HG03045 (cell line): Measurements from ENCODE around the gene ATRN.
A peak's percentile ranks its signal among the peaks of the same experiment; 100 is the strongest.
"Not testable (repeated sequence)": the region's sequence is repeated elsewhere in the genome, so short reads cannot be mapped to it uniquely, and the experiment has no call there.

Source experiments
- ATAC-seq: cut with Tn5 transposase; IDR thresholded peaks from one replicate; pipeline ENCODE4 v1.9.1; 2021; ENCODE audit warnings: mild to moderate bottlenecking, moderate library complexity; ENCODE audit not compliant: unreplicated experiment

ATRN gene

DNA sequence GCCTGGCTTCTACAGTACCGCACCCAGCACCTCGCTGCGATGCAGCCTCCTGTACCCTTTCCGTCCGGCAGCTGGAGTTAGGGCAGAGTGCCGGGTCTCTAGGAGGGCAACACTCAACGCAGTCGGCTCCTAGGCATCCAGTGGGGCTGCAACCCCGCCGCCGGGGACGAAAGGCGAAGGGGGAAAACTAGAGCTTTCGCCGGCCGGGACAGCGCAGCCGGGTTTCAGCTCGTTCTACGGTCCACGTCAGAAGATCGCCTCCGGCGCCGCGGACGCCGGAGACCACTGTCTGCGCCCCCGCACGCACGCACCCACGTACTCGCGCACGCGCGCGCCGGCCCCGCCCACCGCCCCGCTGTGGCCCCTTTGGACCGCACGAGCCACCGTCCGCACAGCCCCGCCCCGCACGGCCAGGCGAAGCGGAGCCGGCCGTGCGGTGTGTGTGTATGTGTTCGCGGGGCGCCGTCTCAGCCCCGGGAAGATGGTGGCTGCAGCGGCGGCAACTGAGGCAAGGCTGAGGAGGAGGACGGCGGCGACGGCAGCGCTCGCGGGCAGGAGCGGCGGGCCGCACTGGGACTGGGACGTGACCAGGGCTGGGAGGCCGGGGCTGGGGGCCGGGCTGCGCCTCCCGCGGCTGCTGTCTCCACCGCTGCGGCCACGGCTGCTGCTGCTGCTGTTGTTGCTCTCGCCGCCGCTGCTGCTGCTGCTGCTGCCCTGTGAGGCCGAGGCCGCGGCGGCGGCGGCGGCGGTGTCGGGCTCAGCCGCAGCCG lies at the start of gene ATRN:
Gene ATRN (plus strand): TSS at position 392 of the 770 bp plus-strand sequence. CDS start 90 bp downstream, at position 482.
- peak; percentile 89 for ATAC-seq

DNA sequence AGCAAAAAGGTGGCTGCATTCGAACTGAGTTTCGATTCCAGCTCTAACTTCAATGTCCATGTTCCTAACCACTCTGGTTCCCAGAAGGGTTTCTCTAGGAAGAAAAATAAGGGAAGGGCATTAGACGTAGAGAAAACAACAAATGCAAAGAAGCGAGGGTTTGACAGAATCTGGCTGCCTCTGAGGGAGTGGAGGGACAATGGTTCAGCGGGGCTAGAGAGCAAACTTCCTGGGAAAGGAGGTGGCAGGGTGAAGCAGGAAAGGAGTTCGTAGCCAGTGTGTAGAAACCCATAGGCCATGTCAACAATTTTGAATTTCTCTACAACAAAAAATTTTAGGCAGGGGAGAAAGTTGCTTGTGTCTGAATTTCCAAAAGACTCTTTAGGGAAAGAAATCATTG lies 48.8 kb upstream of the ATRN start:
- ATAC-seq, result no peak

DNA sequence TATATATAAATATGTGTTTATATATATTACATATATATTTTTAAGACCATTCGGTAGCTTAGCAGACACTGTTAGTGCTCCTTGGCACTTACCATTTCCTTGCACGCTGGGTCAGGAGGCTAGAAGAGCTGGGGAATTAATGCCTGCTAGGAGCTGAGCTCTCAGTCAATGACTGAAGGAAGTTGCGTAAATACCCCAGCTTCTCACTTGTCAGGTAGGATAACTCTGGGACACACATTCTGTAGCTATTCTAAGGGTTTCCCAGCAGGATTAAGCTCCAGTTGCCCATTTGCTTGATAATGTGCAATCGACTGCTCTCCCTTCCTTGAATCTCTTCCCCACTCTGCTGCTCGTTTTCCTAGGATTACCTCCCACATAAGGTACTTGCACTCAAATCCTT lies 47.7 kb upstream of the ATRN start:
- no peak for ATAC-seq

DNA sequence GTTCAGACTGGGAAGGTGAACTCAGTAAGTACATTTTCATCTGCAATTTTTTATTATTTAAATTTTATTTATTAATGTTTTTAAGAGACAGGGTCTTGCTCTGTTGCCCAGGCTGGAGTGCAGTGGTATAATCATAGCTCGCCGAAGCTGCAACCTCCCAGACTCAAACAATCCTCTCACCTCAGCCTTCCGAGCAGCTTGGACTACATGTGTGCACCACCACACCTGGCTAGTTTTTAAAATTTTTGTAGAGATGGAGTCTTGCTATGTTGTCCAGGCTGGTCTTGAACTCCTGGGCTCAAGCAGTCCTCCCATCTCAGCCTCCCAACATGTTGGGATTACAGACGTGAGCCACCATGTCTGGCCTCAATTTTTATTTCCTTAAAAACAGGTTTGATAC lies 44.1 kb upstream of the ATRN start:
- ATAC-seq, result not testable (repeated sequence)

DNA sequence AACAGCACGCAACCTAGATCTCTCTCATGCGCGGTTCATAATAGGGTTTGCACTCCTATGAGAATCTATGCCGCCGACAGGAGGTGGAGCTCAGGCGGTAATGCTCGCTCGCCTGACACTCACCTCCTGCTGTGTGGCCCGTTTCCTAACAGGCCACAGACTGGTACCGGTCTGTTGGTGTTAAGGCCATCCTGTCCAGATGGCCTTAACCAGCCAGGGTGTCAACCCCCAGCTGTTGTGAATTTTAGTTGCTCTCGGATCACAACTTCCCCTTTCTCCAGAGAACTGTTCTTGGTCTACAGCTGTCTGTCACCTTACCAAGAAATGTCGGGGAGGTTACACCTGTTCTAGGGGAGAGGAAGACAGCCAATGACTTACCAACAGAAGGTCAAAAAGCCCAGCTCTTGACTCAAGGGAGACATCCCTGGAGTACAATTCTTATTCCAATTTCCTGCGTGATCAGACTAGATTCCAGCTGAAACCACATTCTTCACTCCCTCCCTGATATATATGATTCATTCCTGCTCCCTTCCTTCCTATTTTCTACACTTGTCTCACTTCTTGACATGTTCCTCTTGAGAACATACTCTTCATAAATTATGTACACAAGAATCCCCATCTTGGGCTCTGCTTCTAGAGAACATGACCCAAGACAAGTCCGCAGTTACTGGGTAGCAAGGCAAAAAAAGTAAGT lies 40.3 kb upstream of the ATRN start:
- no peak for ATAC-seq

DNA sequence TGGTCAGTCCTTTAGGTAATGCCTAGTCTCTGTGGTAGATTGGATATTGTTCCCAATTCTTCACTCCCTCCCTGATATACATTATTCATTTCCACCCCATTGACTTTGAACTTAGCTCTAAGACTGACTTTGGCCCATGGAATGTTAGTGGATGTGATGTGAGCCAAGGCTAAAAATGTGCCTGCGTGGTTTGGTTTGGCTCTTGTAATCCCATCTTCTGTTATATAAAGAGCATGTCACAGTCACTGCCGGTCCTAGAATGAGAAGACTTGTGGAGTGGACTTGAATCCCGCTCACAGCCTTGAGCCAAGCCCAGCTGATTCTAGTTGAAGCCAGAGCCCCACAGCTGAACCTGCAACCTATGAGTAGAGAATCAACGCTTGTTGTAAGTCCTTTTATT lies 39.7 kb upstream of the ATRN start:
- ATAC-seq, result no peak

DNA sequence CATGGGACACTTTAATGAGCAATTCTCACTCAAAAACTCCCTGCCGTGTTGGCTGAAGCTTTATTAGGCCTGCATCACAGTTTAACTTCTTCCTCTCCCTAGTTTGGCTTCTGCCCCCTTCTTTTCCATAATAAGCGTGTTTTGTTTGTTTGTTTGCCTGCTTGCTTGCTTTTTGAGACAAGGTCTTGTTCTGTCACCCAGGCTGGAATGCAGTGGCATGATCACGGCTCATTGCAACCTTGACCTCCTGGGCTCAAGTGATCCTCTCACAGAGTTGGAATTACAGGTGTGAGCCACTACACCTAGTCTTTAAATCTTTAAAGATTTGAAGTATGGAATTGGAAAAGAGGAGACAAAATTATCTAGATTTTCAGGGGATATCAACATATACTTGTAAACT lies 38.0 kb upstream of the ATRN start:
- no peak for ATAC-seq

DNA sequence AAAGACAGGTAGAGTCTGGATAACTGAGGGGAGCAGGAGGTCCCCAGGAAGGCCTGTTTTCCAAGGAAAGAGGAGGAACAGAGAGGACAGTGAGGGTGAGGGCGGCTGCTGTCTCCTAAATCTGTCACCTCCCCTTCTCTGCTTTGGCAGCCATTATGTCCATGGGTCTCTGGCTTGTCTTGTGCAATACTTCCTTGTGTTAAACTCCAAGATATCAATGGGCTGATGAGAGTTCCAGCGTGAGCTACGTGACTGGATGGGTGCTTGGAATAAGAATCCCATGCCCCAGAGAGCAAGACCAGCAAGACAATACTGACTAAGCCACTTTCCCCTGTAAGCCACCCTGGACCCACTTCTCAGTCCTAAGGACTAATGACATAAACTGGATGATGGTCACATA lies 37.1 kb upstream of the ATRN start:
- no peak for ATAC-seq

DNA sequence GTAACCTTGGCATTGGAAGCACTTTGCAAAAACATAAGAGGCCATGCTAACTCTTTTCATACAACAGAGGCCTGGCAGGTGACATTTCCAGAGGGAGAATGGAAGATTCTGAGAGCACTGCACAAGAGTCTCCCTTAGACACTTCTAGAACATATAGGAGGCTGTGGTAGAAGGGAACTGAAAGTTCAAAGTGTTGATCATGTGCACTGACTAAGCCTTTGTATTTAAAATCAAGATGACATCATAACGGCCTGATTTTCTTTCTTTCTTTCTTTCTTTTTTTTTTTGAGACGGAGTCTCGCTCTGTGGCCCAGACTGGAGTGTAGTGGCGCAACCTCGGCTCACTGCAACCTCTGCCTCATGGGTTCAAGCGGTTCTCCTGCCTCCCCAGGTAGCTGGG lies 36.6 kb upstream of the ATRN start:
- ATAC-seq, result no peak

DNA sequence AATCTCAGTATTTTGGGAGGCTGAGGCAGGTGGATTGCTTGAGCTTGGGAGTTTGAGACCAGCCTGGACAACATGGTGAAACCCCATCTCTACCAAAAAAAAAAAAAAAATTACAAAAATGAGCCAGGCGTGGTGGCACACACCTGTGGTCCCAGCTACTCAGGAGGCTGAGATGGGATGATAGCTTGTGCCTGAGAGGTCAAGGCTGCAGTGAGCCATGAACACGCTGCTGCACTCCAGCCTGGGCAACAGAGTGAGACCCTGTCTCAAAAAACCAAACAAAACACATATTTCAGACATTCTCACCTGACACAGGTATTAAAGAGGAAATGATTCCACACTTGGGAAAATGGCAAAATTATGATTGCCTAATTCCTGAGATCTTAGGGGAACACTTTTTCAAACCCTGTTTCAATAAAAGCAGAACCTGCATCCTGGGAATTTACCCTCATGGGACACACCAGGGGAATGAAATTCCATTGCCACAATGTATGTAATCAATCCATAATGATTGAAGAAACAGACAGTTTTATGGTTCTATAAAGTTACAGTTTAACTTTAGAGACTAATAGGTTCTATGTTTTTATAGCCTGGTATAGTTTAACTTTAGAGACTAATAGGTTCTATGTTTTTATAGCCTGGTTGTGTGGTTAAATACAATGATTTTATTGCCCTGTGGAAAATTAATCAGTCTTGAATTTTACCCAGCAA lies 33.8 kb upstream of the ATRN start:
- ATAC-seq, result no peak

DNA sequence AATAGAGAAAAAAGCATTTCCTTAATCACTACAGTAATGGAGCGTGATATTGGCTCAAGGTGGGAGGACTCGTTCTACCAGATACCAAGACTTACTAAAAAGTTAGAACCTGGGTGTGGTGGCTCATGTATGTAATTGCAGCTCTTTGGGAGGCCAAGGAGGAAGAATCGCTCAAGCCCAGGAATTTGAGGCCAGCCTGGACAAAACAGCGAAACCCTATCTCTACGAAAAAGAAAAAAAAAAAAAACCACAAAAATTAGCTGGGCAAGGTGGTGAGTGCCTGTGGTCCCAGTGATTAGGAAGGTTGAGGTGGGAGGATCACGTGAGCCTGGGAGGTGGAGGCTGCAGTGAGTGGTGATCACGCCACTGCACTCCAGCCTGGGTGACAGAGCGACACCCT lies 24.0 kb upstream of the ATRN start:
- ATAC-seq, result no peak

DNA sequence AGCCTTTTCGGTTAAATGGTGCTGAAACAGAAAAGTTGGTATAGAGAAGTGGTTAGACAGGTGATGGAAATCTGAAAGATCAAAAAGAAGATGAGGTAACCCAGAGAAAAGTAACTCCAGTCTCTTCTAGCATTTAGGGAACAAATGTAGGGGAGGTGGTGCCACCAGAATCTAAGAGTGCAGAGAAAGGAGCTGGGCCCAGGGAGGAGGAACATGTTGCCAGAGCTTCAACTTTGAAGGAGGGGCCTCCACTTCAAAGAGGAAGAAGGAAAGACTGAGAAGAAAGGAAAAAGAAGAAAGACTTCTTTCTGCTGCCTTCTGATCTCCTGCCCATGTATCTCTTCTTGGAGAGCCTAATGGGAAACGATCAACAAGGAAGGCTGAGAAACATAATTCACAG lies 23.5 kb upstream of the ATRN start:
- ATAC-seq, result no peak

DNA sequence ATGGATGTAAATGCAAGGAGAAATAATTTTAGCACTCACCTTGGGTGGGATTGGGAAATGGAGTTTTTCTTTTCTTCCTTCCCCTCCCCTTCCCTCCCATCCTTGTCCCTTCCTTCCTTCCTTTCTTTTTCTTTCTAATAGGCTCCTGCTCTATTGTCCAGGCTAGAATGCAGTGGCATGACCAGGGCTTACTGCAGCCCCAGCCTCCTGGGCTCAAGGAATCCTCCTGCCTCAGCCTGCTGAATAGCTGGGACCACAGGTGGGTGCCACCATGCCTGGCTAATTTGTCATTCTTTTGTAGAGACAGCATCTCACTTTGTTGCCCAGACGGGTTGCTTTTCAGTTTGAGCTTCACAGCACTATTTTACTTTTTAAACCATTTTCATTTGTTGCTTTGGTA lies 21.5 kb upstream of the ATRN start:
- ATAC-seq, result no peak

DNA sequence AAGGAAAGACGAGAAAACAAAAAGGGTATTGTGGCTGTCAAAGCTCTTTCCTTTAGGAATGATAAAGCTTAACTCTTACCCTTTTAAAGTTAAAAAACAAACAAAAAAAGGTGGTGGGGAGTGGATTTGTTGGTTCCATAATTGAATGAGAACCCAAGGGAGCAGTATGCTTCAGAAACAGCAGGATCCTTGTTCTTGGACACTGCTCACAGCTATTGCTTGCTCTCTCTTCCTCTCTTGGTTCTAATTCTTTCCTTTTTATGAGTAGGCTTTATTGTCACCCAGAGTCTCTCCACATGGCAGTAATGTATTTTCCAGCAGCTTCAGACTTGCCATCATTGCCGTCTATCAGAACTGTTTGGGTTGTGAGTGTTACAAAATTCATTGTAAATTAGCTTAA lies 18.7 kb upstream of the ATRN start:
- ATAC-seq, result no peak

DNA sequence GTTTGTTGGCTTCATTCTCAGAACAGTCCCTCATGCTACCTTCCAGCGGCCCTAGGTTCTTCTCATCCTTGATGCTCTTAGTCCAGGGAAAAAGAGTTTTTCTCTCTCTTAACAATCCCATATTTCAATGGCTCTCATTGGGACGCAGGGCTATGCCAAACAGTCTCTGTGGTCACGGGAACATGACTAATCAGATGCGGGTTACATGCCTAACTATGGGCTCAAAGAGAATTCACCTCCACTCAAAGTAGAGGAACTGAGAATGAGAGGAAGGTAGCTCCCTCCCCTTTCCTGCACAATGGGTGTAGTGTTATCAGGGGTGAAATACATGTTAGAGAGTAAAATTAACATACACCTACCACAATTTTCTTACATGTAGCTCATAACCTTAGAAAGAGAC lies 18.1 kb upstream of the ATRN start:
- no peak for ATAC-seq

DNA sequence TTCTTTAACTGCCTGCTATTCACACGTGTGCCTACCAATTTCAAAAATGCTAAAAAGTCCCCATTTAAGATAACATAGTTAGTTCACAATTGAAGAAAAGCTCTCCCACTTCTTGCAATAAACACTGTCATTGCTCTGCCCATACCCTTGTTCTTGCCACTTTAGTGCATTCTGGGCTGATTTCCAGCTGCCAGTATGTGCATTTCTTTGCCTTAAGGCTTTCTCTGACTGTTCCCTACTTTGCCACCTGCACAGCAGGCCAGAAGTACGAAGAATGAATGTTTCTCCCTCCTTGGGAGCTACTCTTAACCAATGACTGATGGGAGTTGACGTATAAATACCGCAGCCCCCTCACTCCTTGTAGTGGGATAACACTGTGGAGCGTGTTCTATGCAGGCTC lies 16.0 kb upstream of the ATRN start:
- ATAC-seq, result no peak

DNA sequence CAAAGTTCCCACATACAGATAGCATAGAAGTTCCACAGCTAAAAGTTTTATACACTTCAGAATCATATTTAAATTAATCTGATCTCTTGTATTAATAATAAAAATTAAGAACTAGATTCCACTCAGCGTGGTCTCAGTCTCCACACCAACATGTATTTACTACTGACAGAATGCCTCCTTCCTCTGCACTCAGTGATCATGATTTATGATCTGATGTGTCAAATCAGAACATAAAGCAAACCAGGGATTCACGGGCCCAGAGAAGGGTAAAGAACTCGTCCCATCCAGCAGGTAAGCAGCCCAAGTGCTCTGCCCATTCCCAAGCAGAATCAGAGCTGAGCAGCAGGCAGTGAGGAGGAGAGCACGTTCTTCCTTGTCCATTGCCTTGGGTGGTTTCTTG lies 14.2 kb upstream of the ATRN start:
- ATAC-seq, result no peak

DNA sequence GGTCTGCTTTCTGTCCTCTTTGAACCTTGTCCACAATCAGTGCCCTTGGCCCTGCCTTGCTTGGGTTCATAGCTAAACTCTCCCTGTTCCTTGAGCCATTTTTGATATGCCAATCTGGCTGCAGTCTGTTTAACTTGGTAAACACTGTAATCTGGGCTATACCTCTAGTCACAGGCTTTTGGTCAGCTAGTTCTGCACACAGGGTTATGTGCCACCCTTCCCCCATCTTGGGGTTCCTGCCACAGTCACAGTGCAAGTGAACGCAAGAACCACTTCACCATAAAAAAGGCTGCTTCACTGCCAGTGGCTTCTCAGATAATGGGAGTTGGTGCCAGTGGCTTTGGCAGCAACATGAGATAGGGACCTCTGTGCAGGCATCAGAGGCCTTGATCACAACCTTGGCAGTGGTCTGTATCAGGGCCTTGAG lies 10.9 kb upstream of the ATRN start:
- ATAC-seq, result no peak

DNA sequence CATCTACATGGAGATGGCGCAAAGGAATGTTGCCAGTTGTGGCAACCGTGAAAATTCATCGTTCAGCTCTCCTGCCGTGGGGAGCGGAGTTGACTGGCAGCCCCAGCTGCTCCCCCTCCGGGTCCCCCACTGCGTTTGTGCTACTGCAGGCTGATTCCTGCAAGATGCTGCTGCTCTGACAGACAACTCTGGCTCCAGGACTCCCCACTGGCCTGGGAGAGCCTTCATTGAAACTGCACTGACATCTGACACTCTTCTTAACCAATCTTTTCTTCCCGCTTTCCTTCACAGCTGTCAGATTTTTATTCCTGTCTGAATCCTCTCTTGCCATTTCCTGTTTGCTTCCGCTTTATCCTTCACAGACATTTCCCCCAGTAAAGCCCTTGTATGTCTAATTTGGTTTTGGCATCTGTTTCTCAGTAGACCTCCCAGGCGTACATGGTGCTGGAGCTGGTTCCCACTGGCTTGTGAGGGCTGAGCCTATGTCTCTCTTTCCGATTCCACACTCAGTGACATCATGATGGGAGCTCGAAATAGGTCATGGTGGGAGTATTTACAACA lies 9.5 kb upstream of the ATRN start:
- ATAC-seq, result no peak

DNA sequence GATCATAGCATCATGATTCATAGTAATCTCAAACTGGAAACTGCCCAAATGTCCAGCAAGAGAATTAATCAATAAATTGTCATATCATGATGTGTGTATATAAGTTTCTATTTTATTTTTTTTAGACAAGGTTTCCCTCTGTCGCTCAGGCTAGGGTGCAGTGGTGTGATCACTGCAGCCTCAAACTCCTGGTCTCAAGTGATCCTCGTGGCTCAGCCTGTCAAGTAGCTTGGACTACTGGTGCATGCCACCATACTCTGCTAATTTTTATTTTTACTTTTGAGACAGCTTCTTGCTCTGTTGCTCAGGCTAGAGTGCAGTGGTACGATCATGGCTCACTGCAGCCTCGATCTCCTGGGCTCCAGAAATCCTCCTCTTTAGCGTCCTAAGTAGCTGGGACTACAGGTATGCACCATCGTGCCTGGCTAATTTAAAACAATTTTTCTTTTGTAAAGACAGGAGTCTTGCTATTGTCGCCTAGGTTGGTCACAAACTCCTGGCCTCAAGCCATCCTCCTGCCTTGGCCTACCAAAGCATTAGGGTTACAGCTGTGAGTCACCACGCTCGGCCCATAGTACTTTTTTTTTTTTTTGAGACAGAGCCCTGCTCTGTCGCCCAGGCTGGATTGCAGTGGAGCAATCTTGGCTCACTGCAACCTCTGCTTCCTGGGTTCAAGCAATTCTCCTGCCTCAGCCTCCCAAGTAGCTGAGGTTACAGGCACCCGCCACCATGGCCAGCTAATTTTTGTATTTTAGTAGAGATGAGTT lies 8.7 kb upstream of the ATRN start:
- ATAC-seq, result no peak

DNA sequence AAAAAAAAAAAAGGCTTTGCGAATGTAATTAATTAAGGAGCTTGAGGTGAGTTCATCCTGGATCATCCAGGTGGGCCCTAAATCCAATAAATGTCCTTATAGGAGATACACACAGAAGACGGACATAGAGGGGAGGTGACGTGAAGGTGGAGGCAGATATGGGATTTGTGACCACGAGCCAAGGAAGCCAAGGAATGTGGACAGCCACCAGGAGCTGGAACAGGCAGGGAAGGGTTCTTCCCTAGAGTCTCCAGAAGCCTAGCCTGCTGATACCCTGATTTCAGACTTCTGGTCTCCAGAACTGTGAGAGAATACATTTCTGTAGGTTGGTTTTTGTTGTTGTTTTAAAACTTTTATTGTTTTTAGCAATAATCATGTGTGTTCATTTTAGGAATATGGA lies 6.7 kb upstream of the ATRN start:
- ATAC-seq, result no peak
